Mesothelial cell of epicardium (in vitro differentiated cells): ENCODE results near the gene PATJ. TPM values are rescaled to one million over a fixed set of nuclear protein-coding genes. Genes with fewer than 3 reads are reported as not detected.
A peak's percentile ranks its signal among the peaks of the same experiment; 100 is the strongest.

ENCODE experiments used
- DNase-seq, 2 experiments: peaks; one replicate each; pipeline ENCODE4 v3.0.0; 2021; ENCODE audit warnings: low spot score in 2 of 2; ENCODE audit not compliant: unreplicated experiment in 2 of 2
- H3K27ac Mint-ChIP-seq: 2 replicates; pipeline ENCODE4 v1.8.0; 2021; ENCODE audit warnings: mixed read lengths
- H3K27me3 Mint-ChIP-seq: 2 replicates; pipeline ENCODE4 v1.8.0; 2021; ENCODE audit warnings: low read depth, mixed read lengths
- H3K36me3 Mint-ChIP-seq: 2 replicates; pipeline ENCODE4 v1.8.0; 2021; ENCODE audit warnings: mixed read lengths
- H3K4me1 Mint-ChIP-seq: 2 replicates; pipeline ENCODE4 v1.8.0; 2021; ENCODE audit warnings: mixed read lengths
- H3K4me3 Mint-ChIP-seq: 2 replicates; pipeline ENCODE4 v1.8.0; 2021; ENCODE audit warnings: mild to moderate bottlenecking, moderate library complexity, mixed read lengths
- H3K9me3 Mint-ChIP-seq: 2 replicates; pipeline ENCODE4 v1.8.0; 2021; ENCODE audit warnings: mixed read lengths
- total RNA-seq: library from RNA; stranded (reverse); gene quantifications from 3 replicates; pipeline ENCODE4 v1.2.1, GENCODE V29; 2021
- TF ChIP-seq, protein P1 (sequence below): fragments of 200-600 bp; sonication (generic); IDR thresholded peaks from one replicate; pipeline ENCODE4 v1.5.0; 2021; ENCODE audit warnings: antibody characterized with exemption; ENCODE audit not compliant: unreplicated experiment

PATJ gene
- total RNA-seq, 1 donor from 2014 or later, result 129 TPM

DNA sequence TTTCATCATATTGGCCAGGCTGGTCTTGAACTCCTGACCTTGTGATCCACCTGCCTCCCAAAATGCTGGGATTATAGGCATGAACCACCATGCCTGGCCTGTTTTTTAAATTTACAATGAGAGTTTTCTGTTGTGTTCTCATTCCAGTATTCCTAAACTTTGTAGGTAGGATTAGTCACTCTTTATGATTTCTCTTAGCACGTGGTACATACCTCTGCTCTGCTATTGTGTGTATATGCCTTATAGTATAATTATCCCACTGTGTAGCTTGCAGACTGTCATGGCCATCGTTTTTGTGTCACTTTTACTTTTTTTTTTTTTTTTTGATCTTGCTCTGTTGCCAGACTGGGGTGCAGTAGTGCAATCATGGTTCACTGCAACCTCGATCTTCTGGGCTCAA is 14.5 kb downstream of the PATJ start:
- Mint-ChIP-seq H3K27me3 (no peaks in the 10 kb centered on the region), H3K4me3 (no peak overlapping the region), H3K9me3 (no peaks in the 10 kb centered on the region), H3K4me1 (peaks cover 22% of the 10 kb centered on the region), H3K36me3 (peaks cover 12% of the 10 kb centered on the region), H3K27ac (peak overlapping the region; percentile 39)
- DNase-seq, result no peak
- TF ChIP-seq, protein P1, sequence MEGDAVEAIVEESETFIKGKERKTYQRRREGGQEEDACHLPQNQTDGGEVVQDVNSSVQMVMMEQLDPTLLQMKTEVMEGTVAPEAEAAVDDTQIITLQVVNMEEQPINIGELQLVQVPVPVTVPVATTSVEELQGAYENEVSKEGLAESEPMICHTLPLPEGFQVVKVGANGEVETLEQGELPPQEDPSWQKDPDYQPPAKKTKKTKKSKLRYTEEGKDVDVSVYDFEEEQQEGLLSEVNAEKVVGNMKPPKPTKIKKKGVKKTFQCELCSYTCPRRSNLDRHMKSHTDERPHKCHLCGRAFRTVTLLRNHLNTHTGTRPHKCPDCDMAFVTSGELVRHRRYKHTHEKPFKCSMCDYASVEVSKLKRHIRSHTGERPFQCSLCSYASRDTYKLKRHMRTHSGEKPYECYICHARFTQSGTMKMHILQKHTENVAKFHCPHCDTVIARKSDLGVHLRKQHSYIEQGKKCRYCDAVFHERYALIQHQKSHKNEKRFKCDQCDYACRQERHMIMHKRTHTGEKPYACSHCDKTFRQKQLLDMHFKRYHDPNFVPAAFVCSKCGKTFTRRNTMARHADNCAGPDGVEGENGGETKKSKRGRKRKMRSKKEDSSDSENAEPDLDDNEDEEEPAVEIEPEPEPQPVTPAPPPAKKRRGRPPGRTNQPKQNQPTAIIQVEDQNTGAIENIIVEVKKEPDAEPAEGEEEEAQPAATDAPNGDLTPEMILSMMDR, result no peak

DNA sequence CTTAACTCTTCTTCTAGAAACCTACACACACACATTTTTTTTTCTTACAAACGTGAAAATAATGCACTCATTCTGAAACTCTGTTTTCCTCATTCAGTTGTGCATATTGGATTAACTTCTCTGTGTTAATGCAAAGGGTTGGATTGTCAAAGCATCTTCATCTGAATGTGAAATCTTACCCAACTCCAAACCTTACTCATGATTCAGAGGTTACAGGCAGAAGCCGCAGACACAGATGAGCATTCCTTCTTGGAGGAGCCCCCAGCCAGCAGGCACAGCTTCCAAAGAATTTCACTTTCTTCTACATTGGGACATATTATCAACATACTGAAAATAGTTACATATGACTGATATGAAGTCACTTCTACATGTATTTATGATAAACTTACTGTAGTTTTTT is 15.7 kb downstream of the PATJ start:
- Mint-ChIP-seq H3K9me3 (no peaks in the 10 kb centered on the region), H3K4me3 (no peak overlapping the region), H3K27ac (peak overlapping the region; percentile 87), H3K36me3 (peaks cover 14% of the 10 kb centered on the region), H3K27me3 (no peaks in the 10 kb centered on the region), H3K4me1 (peaks cover 22% of the 10 kb centered on the region)
- TF ChIP-seq, protein P1, result no peak
- DNase-seq, result no peak

DNA sequence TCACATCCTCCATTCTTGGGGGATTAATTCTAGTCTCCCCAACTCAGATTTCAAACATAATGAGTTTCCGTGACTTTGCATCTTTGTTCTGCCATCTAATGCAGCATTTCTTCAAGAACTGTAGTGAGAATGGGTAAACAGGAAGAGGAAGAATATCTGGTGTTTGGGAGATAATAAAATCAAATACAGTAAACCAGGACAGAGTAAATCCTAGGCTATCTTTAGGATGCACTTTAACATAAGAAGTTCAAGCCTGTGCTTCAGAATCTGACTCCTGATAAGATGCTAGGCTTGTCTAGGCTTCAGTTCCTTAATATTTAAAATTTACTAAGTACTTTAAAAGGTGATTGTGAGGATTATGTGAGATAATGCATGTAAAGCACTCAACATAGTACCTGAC is 27.9 kb downstream of the PATJ start:
- no peak overlapping the region for H3K27ac Mint-ChIP-seq
- no peak for DNase-seq
- H3K9me3 Mint-ChIP-seq, result no peaks in the 10 kb centered on the region
- H3K4me1 Mint-ChIP-seq, result no peaks in the 10 kb centered on the region
- H3K27me3 Mint-ChIP-seq, result no peaks in the 10 kb centered on the region
- H3K4me3 Mint-ChIP-seq, result no peak overlapping the region
- H3K36me3 Mint-ChIP-seq, result peaks cover 30% of the 10 kb centered on the region
- TF ChIP-seq, protein P1, result no peak

DNA sequence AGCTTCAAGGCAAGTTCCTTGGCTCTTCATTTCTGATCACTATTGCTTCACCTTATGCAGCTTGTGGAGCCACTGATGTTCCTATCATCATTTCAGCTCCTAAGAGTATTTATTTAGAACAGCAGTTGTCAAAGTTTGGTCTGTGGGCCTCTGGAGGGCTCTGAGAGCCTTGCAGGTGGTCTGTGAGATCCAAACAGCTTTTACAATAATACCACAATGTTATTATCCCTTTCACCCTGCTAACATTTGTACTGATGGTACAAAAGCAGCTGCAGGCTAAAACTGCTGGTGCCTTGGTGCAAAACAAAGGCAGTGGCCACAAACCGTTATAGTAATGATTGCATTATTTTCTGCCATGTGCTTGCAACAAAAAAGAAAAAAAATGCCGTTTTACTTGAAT is 33.8 kb downstream of the PATJ start:
- no peak overlapping the region for H3K27ac Mint-ChIP-seq
- no peaks in the 10 kb centered on the region for H3K27me3 Mint-ChIP-seq
- TF ChIP-seq, protein P1, result no peak

DNA sequence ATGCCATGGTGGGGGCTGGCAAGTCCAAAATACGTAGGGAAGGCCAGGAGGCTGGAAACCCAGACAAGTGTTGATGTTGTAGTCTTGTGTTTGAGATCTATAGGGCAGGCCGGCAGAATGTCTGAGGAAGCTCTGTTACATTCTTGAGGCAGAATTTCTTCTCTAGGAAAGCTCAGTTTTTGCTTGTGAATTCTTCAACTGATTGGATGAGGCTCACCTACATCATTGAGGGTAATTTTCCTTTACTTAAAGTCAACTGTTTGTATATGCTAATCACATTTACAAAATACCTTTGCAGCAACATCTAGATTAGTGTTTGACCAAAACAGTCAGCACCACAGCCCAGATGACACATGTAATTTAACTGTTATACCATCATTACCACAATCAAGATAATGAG is 37.0 kb downstream of the PATJ start:
- Mint-ChIP-seq H3K4me3 (no peak overlapping the region), H3K9me3 (no peaks in the 10 kb centered on the region), H3K27me3 (no peaks in the 10 kb centered on the region), H3K4me1 (peaks cover 28% of the 10 kb centered on the region), H3K27ac (no peak overlapping the region), H3K36me3 (peaks cover 23% of the 10 kb centered on the region)
- no peak for DNase-seq
- TF ChIP-seq, protein P1, result no peak

More for the DNA sequence above, 33.8 kb downstream of the PATJ start:
- Mint-ChIP-seq H3K4me1 (peaks cover 9% of the 10 kb centered on the region), H3K36me3 (peaks cover 29% of the 10 kb centered on the region), H3K9me3 (no peaks in the 10 kb centered on the region), H3K4me3 (no peak overlapping the region)
- no peak for DNase-seq

DNA sequence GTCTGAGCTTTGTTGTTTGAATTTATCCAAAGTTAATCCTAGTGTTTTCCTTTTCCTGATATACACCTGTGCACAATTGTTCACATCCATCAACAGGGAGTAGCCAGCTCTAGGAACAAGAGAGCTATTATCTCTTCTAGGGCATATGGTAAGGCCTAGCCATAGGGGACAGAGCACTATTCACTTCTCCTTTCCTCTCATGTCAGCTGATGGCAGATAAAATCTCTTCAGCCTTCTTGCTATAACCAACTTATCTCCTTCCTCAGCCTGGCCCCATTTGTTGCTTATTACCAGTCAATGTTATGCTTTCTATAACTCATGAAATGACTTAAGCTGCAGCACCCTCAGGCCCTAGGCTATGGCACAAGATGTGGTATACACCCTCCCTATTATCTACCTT is 38.9 kb downstream of the PATJ start:
- no peak for DNase-seq
- no peak overlapping the region for H3K4me3 Mint-ChIP-seq
- H3K9me3 Mint-ChIP-seq, result no peaks in the 10 kb centered on the region
- H3K27ac Mint-ChIP-seq, result peak overlapping the region; percentile 74
- H3K27me3 Mint-ChIP-seq, result no peaks in the 10 kb centered on the region
- TF ChIP-seq, protein P1, result no peak
- H3K36me3 Mint-ChIP-seq, result peaks cover 14% of the 10 kb centered on the region
- peaks cover 35% of the 10 kb centered on the region for H3K4me1 Mint-ChIP-seq
